Inflammatory macrophage treated with lipopolysaccharide for 4 hours (primary cell): ENCODE results near the gene SRXN1.

Experiments used
- DNase-seq: peaks from one replicate; pipeline ENCODE4 v3.0.0-alpha.2; 2020

Gene SRXN1

GRCh38 chr20:675033-675452, 22.0 kb upstream of the SRXN1 start:
- DNase-seq, result no peak

- no peak for DNase-seq
These were observed 20.6 kb upstream of the SRXN1 start for GRCh38 chr20:673603-674001.

GRCh38 chr20:672963-673602, 20.1 kb upstream of the SRXN1 start:
- DNase-seq, result no peak

- peak; percentile 11 for DNase-seq
These were observed 18.4 kb upstream of the SRXN1 start for GRCh38 chr20:671252-672030.

- DNase-seq, result no peak
These were observed 16.6 kb upstream of the SRXN1 start for GRCh38 chr20:669573-669972.

- no peak for DNase-seq
These were observed 15.6 kb upstream of the SRXN1 start for GRCh38 chr20:668638-669037.

- DNase-seq, result no peak
These were observed 15.1 kb upstream of the SRXN1 start for GRCh38 chr20:668050-668449.

- peak; percentile 74 for DNase-seq
These were observed 14.5 kb upstream of the SRXN1 start for GRCh38 chr20:667351-668034.

GRCh38 chr20:666877-667276, 13.9 kb upstream of the SRXN1 start:
- DNase-seq, result no peak

GRCh38 chr20:665276-665675, 12.3 kb upstream of the SRXN1 start:
- no peak for DNase-seq

- DNase-seq, result no peak
These were observed 11.6 kb upstream of the SRXN1 start for GRCh38 chr20:664576-664975.

GRCh38 chr20:664151-664550, 11.2 kb upstream of the SRXN1 start:
- no peak for DNase-seq

GRCh38 chr20:663315-664090, 10.5 kb upstream of the SRXN1 start:
- no peak for DNase-seq

- DNase-seq, result no peak
These were observed 9.5 kb upstream of the SRXN1 start for GRCh38 chr20:662277-663192.

- DNase-seq, result no peak
These were observed 8.7 kb upstream of the SRXN1 start for GRCh38 chr20:661474-662270.

GRCh38 chr20:658731-659291, 5.8 kb upstream of the SRXN1 start:
- peak; percentile 67 for DNase-seq

- no peak for DNase-seq
These were observed 5.2 kb upstream of the SRXN1 start for GRCh38 chr20:658202-658601.

- DNase-seq, result peak; percentile 90
These were observed 3.0 kb upstream of the SRXN1 start for GRCh38 chr20:655726-656624.

GRCh38 chr20:654417-654750, 1.4 kb upstream of the SRXN1 start:
- DNase-seq, result peak; percentile 54
